Spleen (tissue), 11 donors: ENCODE results near the gene MCC. TPM values are rescaled to one million over a fixed set of nuclear protein-coding genes. Genes with fewer than 3 reads are reported as not detected.

Experiments
- DNase-seq: peaks from one replicate; pipeline ENCODE4 v3.0.0-alpha.2; 2020
- H3K27ac ChIP-seq, 8 donors: fragments of 200-600 bp; sonication (generic) in 7 of 8; 1 replicate in 4 of 8; 2 replicates in 4 of 8; pipeline versions ENCODE4 v1.5.0 to v1.8.0; 2016 to 2021; ENCODE audit warnings: inconsistent platforms in 4 of 8, mild to moderate bottlenecking in 4 of 8, moderate library complexity in 1 of 8
- H3K27me3 ChIP-seq, 7 donors: fragments of 200-600 bp; sonication (generic) in 6 of 7; replicated peaks in 1 of 7; 1 replicate in 4 of 7; 2 replicates in 3 of 7; pipeline versions ENCODE4 v1.5.0 to v1.8.0; 2016 to 2021; ENCODE audit warnings: inconsistent platforms in 3 of 7, mild to moderate bottlenecking in 1 of 7
- H3K36me3 ChIP-seq, 6 donors: fragments of 200-600 bp; sonication (generic) in 5 of 6; 1 replicate in 4 of 6; 2 replicates in 2 of 6; pipeline versions ENCODE4 v1.5.0 to v1.8.0; 2016 to 2021; ENCODE audit warnings: inconsistent platforms in 2 of 6
- H3K4me1 ChIP-seq, 6 donors: fragments of 200-600 bp; sonication (generic) in 5 of 6; 1 replicate in 3 of 6; 2 replicates in 3 of 6; pipeline versions ENCODE4 v1.5.0 to v1.8.0; 2016 to 2021; ENCODE audit warnings: inconsistent platforms in 3 of 6
- H3K4me3 ChIP-seq, 8 donors: fragments of 200-600 bp; sonication (generic) in 7 of 8; 1 replicate in 4 of 8; 2 replicates in 4 of 8; pipeline versions ENCODE4 v1.5.0 to v1.8.0; 2016 to 2021; ENCODE audit warnings: inconsistent platforms in 4 of 8, mild to moderate bottlenecking in 4 of 8, moderate library complexity in 2 of 8
- H3K9me3 ChIP-seq, 8 donors: fragments of 200-600 bp; sonication (generic) in 7 of 8; 1 replicate in 4 of 8; 2 replicates in 4 of 8; pipeline versions ENCODE4 v1.5.0 to v1.8.0; 2016 to 2021; ENCODE audit warnings: inconsistent platforms in 4 of 8
- POLR2A ChIP-seq, 3 donors: fragments of 450-650 bp; IDR thresholded peaks; one replicate each; pipeline ENCODE4 v1.5.1; 2017; ENCODE audit warnings: antibody characterized with exemption in 3 of 3, mild to moderate bottlenecking in 1 of 3
- POLR2AphosphoS5 ChIP-seq, 3 donors: sonication (generic); formaldehyde crosslinking; IDR thresholded peaks; one replicate each; pipeline ENCODE4 v1.5.1; 2017; ENCODE audit warnings: antibody characterized with exemption in 3 of 3
- WGBS, 5 donors: extraction: QIAGEN DNeasy Blood & Tissue Kit in 3 of 5; methylation state at CpG; one replicate each; pipeline versions ENCODE4 v1.1.5 to v1.1.7; 2013 to 2018; 5-methylcytosine and 5-hydroxymethylcytosine counted together
- intact Hi-C: fragments of 100-400 bp; cut with DNase I; formaldehyde crosslinking; loops from one replicate; pipeline ENCODE4 v1.15.0; 2023; ENCODE audit warnings: low total_unique reads
- polyA plus RNA-seq, 3 donors: library from polyadenylated mRNA; stranded (reverse); fragments of 200-250 nt; gene quantifications; one replicate each; pipeline ENCODE4 v1.2.1, GENCODE V29; 2013
- total RNA-seq, 7 donors: library from RNA; depleted of rRNA in 3 of 7; stranded (reverse); fragments of >200 nt in 3 of 7; fragmentation: NEBNext Ultra II Directional in 4 of 7; extraction: Animal tissue kit (Norgen Biotek cat#: 25700) in 4 of 7; gene quantifications; one replicate each; pipeline versions ENCODE4 v1.1.0 to v1.2.1, GENCODE V29; 2016 to 2021
- TF ChIP-seq, protein P1 (sequence below), 11 experiments: fragments of 200-600 bp in 7 of 11; fragments of 450-650 bp in 4 of 11; sonication (generic) in 4 of 11; IDR thresholded peaks in 8 of 11; conservative IDR thresholded peaks in 3 of 11; 1 replicate in 7 of 11; 2 replicates in 4 of 11; pipeline versions ENCODE4 v1.4.0 to v1.8.0; 2016 to 2021; ENCODE audit warnings: antibody characterized with exemption in 11 of 11, inconsistent platforms in 4 of 11, mild to moderate bottlenecking in 1 of 11
- donor health status: healthy with polysubstance abuse.
- donor health status: DM: no; HTN: no; CAD: no; lungs with moderate emphysema.
- donor health status: DM: no; HTN: no; CAD: no.
- donor health status: Bipolar disorder and iron deficiency.
- donor health status: healthy.
- donor health status: DM: no; HTN: no; CAD: no.
- donor health status: DM: yes; HTN: yes; CAD: no.

Gene MCC
- total and polyA plus RNA-seq, 10 donors = 1.3 to 32.8 (median 15.8) TPM

DNA sequence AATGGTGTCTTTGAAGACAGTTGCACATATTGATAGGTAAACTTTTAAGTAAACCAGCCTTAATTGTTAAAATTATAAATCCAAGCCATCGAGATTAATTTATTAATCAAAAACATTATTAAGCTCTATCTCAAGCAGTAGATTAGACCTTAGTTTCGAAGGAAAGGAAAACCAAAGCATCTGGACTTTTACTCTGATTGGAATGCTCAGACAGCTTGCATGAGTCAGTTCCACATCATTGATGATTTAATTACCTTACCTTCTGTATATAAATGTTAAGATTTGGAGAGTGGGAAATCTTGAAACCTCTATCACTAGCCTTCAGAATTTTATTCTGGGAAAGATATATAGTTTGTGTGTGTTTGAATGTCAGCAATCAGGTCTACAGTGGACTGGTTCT lies 487.8 kb downstream of the MCC start:
- Histone ChIP-seq H3K9me3 (no peaks in the 10 kb centered on the region), H3K36me3 (peaks cover 0 to 98% (median 55%) of the 10 kb centered on the region in 6 donors), H3K27me3 (no peaks in the 10 kb centered on the region), H3K27ac (no peak overlapping the region), H3K4me3 (no peak overlapping the region), H3K4me1 (peaks cover 0 to 36% (median 13%) of the 10 kb centered on the region in 6 donors)
- 93 to 98% (median 96%) methylated on average over 2 of the region's 2 CpGs for WGBS, 5 donors
- intact Hi-C loops = loop anchor here (10.0 kb wide), 1 partner anchor 604 kb away; no protein-coding TSS in a partner anchor
- TF ChIP-seq, protein P1, sequence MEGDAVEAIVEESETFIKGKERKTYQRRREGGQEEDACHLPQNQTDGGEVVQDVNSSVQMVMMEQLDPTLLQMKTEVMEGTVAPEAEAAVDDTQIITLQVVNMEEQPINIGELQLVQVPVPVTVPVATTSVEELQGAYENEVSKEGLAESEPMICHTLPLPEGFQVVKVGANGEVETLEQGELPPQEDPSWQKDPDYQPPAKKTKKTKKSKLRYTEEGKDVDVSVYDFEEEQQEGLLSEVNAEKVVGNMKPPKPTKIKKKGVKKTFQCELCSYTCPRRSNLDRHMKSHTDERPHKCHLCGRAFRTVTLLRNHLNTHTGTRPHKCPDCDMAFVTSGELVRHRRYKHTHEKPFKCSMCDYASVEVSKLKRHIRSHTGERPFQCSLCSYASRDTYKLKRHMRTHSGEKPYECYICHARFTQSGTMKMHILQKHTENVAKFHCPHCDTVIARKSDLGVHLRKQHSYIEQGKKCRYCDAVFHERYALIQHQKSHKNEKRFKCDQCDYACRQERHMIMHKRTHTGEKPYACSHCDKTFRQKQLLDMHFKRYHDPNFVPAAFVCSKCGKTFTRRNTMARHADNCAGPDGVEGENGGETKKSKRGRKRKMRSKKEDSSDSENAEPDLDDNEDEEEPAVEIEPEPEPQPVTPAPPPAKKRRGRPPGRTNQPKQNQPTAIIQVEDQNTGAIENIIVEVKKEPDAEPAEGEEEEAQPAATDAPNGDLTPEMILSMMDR (IDR thresholded peaks at IDR 0.05 in 8 of 11, conservative IDR thresholded peaks at IDR 0.05 in 3 of 11) = no peak
- TF ChIP-seq POLR2AphosphoS5 (IDR thresholded peaks at IDR 0.05) (no peak), POLR2A (IDR thresholded peaks at IDR 0.05) (no peak)
- no peak for DNase-seq

DNA sequence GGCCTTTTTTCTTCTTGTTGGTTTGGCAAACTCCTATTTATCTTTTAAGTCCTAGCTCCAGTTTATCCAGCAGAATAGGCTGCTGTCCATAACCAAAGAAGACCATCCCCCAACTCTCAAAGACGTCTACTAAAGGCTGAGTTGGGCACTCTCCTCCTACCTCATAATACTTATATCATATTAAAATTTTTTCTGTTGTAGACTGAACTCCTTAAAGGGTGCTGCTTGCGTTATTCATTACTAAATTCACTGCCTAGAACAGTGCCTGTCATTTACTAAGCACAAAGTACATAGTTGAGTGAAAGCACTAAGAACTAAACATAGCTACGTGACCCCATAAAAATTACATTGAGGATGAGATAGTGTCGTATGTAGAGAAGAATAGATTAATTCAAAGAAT lies 490.0 kb downstream of the MCC start:
- Histone ChIP-seq H3K27ac (no peak overlapping the region), H3K36me3 (peaks cover 0 to 98% (median 45%) of the 10 kb centered on the region in 6 donors), H3K9me3 (no peaks in the 10 kb centered on the region), H3K4me1 (peaks cover 0 to 36% (median 13%) of the 10 kb centered on the region in 6 donors), H3K27me3 (no peaks in the 10 kb centered on the region), H3K4me3 (no peak overlapping the region)
- 87 to 92% (median 89%) methylated on average over 4 of the region's 4 CpGs for WGBS, 5 donors
- intact Hi-C loops = loop anchor here (5.0 kb wide), 1 partner anchor 334 kb away; no protein-coding TSS in a partner anchor
- DNase-seq = no peak
- TF ChIP-seq, protein P1 (IDR thresholded peaks at IDR 0.05 in 8 of 11, conservative IDR thresholded peaks at IDR 0.05 in 3 of 11) = no peak
- no peak for TF ChIP-seq POLR2A (IDR thresholded peaks at IDR 0.05)
- TF ChIP-seq POLR2AphosphoS5 (IDR thresholded peaks at IDR 0.05) = no peak

DNA sequence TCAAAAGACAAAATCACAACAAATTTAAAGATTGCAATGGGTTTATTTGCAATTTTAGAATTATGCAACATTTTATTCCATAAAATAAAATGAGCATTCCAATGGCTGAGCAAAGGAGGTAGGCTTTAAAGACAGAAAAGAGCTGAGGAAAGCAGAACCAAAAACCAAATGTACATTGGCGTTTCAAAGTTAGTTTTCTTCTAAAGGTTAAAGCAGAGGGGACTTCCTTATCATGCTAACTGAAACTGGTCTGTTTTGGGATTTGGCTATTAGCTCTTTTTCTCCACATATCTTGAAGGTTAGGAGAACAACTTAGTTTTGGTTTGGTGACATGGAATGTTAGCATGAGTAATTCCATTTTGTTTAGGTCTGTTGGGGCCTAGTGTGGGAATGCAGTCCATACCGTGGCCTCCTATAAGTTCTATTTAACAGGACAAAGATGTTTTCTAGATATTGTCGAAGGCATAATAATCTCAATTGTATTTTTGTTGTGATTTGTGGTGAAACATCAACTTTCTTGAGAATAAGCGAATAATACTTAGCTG lies 491.4 kb downstream of the MCC start:
- Histone ChIP-seq H3K27me3 (no peaks in the 10 kb centered on the region), H3K27ac (no peak overlapping the region), H3K4me3 (no peak overlapping the region), H3K36me3 (peaks cover 0 to 96% (median 35%) of the 10 kb centered on the region in 6 donors), H3K4me1 (peaks cover 0 to 45% (median 13%) of the 10 kb centered on the region in 6 donors), H3K9me3 (no peaks in the 10 kb centered on the region)
- TF ChIP-seq, protein P1 (IDR thresholded peaks at IDR 0.05 in 8 of 11, conservative IDR thresholded peaks at IDR 0.05 in 3 of 11) = no peak
- TF ChIP-seq POLR2AphosphoS5 (IDR thresholded peaks at IDR 0.05) = no peak
- DNase-seq = no peak
- intact Hi-C loops = loop anchor here (5.0 kb wide), 1 partner anchor 335 kb away; no protein-coding TSS in a partner anchor
- WGBS, 5 donors = 85 to 90% (median 87%) methylated on average over 4 of the region's 4 CpGs

DNA sequence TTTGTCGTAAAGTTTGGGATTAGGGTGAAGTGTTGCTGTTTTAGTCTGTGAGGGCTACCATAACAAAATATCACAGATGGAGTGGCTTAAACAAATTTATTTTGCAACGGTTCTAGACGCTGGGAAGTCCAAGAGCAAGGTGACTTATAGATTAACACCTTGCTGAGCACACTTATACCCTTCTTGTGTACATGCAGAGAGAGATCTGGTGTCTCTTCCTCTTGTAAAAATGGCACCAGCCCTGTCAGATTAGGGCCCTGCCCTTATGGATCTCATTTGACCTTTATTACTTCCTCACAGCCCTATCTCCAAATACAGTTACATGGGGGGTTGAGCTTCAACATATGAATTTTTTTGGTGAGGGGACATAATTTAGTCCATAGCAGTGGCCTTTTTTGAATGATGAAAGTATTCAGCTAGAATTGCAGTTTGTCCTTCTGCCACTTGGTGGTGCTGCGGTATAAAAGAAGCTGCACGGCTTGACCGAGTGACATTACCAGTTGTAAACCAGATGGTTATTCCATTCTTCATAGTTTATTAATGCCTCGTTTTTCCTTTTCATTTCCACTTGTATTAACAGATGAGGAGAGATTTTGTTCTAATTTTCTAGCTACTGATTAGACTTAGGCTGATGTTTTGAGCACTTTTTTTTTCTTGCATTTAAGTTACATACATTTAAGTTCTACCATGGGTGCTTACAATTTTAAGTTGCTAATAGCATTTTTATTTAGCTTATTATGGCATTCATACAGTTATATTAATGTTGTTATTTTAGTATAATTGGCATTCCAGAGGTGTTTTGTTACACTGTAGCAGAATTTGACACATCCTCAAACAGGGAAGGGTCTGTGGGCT lies 492.3 kb downstream of the MCC start:
- Histone ChIP-seq H3K27ac (no peak overlapping the region), H3K9me3 (no peaks in the 10 kb centered on the region), H3K4me3 (no peak overlapping the region), H3K4me1 (peaks cover 0 to 54% (median 13%) of the 10 kb centered on the region in 6 donors), H3K36me3 (peaks cover 0 to 87% (median 27%) of the 10 kb centered on the region in 6 donors), H3K27me3 (no peaks in the 10 kb centered on the region)
- peak; percentile 80 for DNase-seq
- WGBS, 5 donors = 21 to 30% (median 27%) methylated on average over 7 of the region's 7 CpGs
- intact Hi-C loops = loop anchor here (5.0 kb wide), 1 partner anchor 336 kb away; no protein-coding TSS in a partner anchor
- no peak for TF ChIP-seq POLR2A (IDR thresholded peaks at IDR 0.05)
- TF ChIP-seq, protein P1 (IDR thresholded peaks at IDR 0.05 in 8 of 11, conservative IDR thresholded peaks at IDR 0.05 in 3 of 11) = peak; percentile 66 to 88 (median 84)
